OCI-M2 (cell line): Measurements from ENCODE around the gene REXO5.
"Not testable (repeated sequence)": the region's sequence is repeated elsewhere in the genome, so short reads cannot be mapped to it uniquely, and the experiment has no call there.

Source experiments
- DNase-seq: peaks from one replicate; lab custom pipeline; 2025; ENCODE audit not compliant: unreplicated experiment; lab: John Stamatoyannopoulos, UW

REXO5 gene

GRCh38 chr16:20849589-20850390, 43.5 kb downstream of the REXO5 start:
- DNase-seq, result no peak

- no peak for DNase-seq
These were observed 44.7 kb downstream of the REXO5 start for GRCh38 chr16:20850981-20851380.

- no peak for DNase-seq
These were observed 45.3 kb downstream of the REXO5 start for GRCh38 chr16:20851601-20852000.

GRCh38 chr16:20853143-20853542, 46.8 kb downstream of the REXO5 start:
- no peak for DNase-seq

- no peak for DNase-seq
These were observed 47.8 kb downstream of the REXO5 start for GRCh38 chr16:20853981-20854620.

- no peak for DNase-seq
These were observed 48.6 kb downstream of the REXO5 start for GRCh38 chr16:20854963-20855362.

- DNase-seq, result no peak
These were observed 51.0 kb downstream of the REXO5 start for GRCh38 chr16:20857281-20857680.

- DNase-seq, result no peak
These were observed 52.9 kb downstream of the REXO5 start for GRCh38 chr16:20859229-20859628.

GRCh38 chr16:20859699-20860098, 53.4 kb downstream of the REXO5 start:
- no peak for DNase-seq

GRCh38 chr16:20860361-20860760, 54.0 kb downstream of the REXO5 start:
- no peak for DNase-seq

- DNase-seq, result not testable (repeated sequence)
These were observed 54.7 kb downstream of the REXO5 start for GRCh38 chr16:20860995-20861394.

GRCh38 chr16:20862162-20862960, 56.0 kb downstream of the REXO5 start:
- DNase-seq, result no peak

GRCh38 chr16:20864376-20864775, 58.0 kb downstream of the REXO5 start:
- not testable (repeated sequence) for DNase-seq

- DNase-seq, result no peak
These were observed 59.2 kb downstream of the REXO5 start for GRCh38 chr16:20865420-20866131.

GRCh38 chr16:20866145-20866772, 59.9 kb downstream of the REXO5 start:
- no peak for DNase-seq

- DNase-seq, result no peak
These were observed 60.5 kb downstream of the REXO5 start for GRCh38 chr16:20866801-20867200.

GRCh38 chr16:20867585-20867984, 61.3 kb downstream of the REXO5 start:
- DNase-seq, result no peak

- DNase-seq, result no peak
These were observed 62.6 kb downstream of the REXO5 start for GRCh38 chr16:20868890-20869289.

- no peak for DNase-seq
These were observed 63.9 kb downstream of the REXO5 start for GRCh38 chr16:20870122-20870820.

- no peak for DNase-seq
These were observed 64.9 kb downstream of the REXO5 start for GRCh38 chr16:20871258-20871657.
